Fibroblast of peridontal ligament (primary cell): Measurements from ENCODE around the gene IGF1R.

Experiments used
- DNase-seq: peaks from one replicate; pipeline ENCODE4 v3.0.0-alpha.2; 2010; ENCODE audit errors: extremely low read depth

IGF1R gene

DNA sequence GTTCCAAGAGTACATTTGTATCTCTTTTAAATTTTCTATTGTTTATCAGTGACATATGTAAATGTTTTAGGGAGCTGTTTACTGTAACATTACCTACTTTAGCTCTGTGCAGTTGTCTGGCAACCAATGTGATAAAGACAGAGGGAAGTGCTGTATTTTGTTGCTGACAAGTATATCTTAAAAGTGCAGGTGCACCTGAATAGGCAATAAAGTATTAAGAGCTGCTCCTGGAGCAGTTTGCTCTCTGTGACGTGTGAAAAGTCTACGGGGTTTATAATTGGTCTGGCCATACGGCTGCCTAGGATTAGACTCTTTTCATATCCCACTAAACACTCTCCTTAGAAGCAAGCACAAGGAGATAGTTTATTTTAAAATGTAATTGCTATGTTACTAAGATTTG, 178.3 kb downstream of the IGF1R start:
- DNase-seq = no peak

DNA sequence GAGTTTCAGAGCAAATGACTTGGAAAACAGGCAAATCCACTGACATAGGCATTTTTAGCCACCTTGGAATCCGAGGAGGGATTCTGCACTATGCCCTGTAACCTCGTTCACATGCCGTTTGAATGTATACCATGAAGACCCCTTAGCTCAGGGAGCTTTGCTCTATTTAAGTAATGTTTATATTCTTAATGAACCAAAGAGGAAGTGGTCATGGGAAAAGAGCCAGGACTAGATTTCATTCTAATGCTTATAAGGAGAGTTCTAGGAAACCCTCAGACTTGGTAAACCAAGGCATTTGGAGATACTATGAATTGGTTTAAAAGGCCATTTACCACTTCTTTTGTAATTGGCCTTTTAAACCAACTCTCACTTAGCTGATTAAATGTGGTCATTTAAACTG, 178.9 kb downstream of the IGF1R start:
- DNase-seq = no peak

DNA sequence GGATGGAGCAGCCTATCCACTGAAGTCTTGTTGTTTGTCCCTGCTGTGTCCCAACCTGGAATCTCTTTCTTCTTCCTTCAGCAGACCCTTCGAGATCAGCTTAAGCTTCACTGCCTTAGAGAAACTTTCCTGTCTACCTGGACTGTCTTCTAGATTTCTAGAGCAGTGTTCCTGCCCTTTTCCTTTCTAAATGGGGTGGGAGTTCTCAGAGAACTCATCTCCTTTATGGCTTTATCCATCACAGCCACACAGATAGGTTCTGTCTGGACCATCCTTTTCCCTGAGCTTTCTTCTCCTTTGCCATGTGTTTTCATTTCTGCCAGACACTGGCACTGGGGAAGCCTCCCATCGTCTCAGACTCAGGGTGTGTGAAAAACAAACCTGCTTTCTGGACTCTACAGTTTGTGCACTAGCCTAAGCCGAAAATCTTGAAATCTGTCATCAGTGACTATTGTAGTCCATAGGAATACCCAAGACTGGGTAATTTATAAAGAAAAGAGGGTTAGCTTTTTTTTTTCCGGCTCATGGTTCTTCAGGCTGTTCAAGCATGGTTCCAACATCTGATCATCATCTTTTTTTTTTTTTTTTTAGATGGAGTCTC, 181.8 kb downstream of the IGF1R start:
- DNase-seq = no peak

DNA sequence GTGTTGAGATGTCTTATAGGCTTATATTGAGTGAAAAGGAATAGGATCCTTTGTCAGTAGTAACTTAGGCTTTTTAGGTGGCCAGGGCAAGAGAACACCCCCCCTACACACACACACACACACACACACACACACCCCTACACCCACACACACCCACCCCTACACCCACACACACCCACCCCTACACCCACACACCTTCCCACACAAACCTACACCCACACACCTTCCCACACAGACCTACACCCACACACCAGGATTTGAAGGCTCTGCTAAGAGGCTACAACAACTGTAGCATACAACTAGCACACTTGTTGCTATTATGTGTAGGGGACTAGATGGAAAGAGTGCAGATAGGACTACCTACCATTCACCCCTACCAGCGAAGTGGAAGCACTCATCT, 186.6 kb downstream of the IGF1R start:
- no peak for DNase-seq

DNA sequence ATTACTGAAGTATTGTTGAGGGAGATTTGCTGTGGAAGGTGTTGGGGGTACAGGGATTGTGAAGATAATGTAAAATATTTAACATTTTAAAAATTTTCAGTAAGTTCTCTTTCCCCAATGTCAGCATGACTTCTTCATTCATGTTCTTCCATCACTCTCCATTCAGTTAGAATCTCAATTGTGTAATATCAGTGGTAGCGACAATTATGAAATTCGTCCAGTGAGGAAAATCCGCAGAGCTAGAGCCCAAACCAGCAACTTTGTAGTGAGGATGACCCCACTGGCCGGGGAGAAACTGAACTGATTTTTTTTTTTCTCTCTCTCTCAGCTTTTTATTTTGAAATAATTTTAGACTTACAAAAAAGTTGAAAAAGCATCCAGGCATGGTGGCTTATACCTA, 187.5 kb downstream of the IGF1R start:
- no peak for DNase-seq

DNA sequence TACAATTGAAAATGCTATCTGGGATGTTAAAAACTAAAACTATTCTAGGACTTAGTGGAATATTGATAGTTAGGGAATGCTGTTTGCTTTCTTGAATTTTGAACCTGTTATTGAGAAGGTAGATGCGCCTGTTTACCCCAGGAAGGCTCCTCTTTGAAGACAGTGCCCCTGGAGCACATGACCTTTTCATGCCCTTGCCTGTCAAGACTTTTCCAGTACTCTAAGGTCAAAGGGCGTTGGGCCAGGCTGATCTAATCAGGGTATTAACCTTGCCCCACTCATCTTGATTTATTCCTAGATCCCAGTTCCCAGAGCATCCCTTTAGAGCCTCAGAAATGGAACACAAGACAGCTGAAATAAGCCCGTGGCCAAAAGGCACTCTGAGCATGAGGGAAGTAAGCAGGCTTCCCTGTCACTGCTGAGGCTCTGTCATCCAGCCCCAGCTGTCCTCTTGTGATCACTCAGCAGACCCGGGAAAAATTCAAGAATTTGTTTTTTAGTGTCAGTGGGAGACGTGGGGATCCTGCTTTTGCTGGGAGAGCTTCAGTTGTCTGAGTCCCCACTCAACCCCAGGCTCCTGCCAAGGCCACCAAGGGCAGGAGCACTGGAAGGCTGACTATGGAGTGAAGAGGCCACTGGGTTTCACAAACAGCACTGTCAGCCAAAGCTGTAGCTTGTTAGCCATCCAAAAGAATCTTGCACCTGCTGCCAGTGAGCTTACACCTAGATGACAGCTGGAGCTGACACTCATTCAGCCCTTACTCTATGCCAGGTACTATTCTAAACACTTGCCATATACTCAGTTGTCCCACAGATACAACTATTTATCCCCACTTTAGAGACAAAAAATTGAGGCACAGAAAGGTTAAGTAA, 190.3 kb downstream of the IGF1R start:
- DNase-seq = no peak

DNA sequence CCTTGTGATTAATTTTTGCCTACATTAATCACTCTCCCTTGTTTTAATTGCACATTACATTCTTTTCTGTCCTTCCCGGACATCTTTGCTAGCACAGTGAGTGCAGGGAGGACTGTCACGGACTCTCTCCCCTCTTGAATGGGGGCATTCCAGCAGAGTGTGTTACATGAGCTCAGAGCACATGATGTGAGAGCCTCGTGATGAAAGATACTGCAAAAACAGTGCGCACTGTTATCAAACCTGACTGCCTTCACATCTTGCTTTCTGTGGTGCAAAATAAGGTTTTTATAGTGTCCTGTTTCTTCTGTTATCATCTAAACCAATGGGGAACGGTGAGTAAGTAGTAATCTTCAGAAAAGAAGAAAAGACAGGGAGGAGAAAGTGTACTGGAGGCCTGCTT, 191.7 kb downstream of the IGF1R start:
- DNase-seq = no peak

DNA sequence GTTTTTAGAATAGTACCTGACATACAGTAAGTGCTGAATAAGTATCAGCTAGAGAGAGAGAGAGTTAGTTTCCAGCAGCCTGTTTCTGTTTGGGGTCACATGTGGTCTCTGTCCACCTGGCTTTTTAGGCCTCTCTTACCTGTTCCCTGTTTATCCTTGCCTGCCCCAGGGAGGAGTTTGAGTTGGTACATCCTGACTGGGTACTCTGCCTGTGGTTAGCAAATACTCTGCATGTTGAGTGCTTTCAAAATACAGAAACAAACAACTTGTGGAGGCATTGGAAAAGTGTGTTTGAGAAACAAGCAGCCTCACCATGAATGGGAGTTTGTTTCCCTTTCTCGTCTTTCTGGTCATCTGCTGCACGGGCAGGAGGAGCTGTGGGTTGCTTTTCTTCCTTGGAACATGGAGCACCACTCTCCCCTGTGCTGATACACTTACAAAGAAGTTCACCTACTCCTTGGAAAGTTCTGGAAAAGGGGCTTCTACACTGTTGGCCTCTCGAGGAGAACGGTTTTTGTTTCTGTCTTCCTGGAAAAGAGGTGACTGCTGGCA, 193.2 kb downstream of the IGF1R start:
- no peak for DNase-seq

DNA sequence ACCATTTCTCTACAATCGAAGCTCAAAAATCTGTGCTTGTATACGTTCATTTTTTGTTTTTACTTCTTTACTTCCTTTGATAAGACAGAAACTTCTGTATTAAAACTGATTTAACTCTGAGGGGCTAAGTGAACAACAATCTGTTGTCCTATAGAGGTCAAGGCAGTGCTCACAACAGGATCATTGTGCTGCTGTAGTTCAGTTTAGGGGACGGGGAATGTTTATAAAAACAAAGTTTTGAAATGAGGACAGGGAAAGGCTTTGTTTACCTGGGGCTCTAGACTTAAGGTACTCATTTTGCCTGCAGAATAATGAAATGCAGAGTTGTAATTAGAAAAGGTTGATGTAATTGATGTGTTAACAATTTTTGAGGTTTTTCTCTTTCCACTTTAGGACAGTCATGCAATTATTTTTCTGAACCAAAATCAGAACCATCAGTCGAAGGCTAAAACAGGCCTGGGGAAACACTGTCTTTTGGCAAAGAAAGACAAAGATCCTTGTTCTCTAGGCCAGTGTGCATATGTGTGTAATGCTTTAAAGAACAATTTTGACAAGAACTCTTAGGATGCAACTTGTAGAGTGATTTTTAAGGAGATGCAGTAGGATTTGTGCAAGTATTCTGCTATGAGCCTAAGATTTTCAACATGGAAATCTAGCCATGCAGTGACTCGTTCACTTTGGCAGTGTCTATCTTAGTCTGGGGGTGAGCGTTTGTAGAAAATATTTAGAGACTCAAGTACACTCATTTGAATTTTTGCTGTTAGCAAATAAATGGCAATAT, 194.0 kb downstream of the IGF1R start:
- peak; percentile 79 for DNase-seq

DNA sequence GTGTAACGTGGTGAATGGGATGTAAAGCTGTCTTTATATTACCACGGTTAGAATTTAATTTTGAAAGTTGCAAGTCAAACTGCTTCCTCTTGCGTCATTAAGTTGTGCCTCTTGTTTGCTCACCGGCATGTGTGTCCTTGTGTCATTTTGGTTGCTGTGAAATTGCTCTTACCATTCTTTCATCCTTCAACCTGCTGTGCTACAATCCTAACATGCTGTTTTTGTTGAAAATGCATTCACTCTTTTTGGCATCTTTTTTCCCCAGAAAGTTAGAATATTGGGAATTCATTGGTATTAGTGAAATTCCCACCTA, 194.6 kb downstream of the IGF1R start:
- DNase-seq = no peak

DNA sequence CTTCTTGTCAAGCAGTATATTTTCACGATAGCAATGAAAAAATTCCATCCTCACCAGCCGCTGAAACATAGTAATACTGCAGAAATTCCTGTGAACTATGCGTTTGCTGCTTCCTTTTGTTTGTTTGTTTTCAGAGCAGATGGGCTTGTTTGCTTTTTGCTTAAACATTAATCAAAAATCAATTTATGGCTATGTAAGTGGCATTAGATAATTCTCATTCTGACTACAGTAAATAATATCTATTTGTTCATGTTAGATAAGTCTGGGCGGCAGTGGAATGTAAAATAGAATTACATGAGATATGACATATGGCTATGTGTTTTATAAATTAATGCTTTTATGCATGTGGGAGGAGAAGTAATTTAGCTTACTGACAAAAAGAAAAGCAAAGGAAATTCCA, 195.5 kb downstream of the IGF1R start:
- DNase-seq = no peak

DNA sequence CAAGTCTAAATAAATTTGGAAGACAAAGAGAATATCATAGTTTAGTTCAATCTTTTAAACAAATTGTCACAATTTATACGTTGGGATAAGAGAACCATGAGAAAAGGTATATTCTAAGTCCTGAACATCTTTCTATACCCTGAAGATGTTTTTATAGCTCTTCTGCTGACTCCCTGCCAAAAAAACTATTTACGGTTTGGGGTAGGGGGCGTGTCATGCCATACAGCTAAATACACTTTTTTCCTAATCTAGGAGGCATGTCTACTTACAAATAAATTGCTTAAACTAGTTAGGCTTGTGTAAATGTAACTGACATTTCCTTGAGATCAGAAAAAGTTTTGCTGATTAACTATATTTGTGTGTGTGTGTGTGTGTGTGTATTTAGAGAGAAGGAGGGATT, 195.9 kb downstream of the IGF1R start:
- DNase-seq = no peak

DNA sequence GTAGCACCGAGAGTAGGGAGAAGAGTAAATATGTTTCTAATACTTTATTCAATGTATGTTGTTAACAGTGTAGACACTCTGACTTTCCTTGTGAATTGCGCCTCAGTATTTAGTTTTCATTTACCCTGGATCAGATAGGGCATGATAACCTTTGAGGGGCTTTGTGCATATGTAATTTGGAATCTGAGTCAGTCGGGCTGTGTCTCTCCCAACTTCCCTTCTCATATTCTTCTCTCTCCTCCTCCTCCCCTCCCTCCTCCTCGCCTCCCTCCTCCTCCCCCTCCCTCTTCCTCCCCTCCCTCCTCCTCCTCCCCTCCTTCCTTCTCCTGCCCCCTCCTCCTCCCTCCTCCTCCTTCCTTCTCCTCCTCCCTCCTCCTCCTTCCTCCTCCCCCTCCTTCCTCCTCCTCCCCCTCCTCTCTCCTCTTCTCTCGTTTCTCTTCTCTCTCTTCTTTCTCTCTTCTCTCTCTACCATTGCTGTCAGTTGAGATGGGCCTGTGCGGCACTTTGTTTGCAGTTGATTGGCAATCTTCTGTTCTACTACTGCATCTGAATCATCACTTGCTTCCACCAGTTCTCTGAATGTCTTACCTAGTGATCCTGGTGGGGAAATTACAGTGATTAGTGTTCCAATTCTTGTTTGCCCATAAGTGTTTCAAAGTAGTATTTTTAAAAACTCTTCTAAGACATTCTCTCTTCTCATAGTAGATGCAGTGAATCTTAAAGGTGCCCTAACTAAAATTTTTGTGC, 197.0 kb downstream of the IGF1R start:
- DNase-seq = no peak

DNA sequence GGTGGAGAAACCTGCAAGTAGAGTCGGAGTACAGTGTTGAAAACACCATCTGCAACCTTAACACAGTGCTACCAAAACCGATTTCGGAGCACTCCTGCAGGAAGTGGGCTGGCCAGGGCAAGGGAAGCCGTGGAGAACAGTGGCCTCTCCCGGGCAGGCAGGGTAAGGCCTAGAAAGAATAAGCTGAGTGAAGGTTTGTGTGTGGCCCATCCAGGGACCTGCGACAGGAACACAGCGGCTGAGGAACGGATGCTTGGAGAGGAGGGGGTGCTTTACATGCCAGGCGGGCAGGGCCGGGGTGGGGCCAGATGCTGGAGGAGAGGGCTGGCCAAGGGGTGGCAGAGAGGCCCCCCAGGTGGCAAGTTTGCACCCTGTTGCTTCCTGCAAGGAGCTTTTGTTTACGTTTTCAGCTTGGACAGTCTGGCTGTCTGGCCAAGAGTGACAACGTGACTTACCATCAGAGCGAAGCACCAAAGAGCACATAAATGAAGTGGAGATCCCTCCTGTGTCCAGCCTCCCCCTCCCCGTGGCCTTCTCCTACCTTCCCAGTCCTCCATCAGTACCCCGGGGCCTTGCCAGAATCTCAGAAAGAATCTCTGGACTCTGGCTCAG, 202.7 kb downstream of the IGF1R start:
- DNase-seq = peak; percentile 73

DNA sequence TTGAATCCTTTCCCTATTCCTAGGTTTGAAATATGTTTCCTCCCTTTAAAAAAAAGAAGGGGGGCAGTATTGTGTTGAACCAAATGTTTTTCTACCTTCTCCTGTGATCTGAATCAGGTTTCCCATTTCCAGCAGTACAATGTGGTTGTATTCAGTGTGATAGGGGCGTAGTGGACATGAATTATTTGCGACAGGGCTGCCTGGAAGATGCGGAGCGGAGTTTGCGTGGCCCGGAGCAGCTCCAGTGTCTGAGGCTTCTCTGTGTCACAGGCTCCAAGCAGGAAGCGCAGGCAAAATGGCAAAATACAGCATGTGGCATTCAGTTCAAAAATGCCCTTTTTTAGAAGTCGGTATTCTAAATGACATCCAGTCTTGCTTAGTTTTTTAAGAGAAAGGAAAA, 204.8 kb downstream of the IGF1R start:
- DNase-seq = peak; percentile 94

DNA sequence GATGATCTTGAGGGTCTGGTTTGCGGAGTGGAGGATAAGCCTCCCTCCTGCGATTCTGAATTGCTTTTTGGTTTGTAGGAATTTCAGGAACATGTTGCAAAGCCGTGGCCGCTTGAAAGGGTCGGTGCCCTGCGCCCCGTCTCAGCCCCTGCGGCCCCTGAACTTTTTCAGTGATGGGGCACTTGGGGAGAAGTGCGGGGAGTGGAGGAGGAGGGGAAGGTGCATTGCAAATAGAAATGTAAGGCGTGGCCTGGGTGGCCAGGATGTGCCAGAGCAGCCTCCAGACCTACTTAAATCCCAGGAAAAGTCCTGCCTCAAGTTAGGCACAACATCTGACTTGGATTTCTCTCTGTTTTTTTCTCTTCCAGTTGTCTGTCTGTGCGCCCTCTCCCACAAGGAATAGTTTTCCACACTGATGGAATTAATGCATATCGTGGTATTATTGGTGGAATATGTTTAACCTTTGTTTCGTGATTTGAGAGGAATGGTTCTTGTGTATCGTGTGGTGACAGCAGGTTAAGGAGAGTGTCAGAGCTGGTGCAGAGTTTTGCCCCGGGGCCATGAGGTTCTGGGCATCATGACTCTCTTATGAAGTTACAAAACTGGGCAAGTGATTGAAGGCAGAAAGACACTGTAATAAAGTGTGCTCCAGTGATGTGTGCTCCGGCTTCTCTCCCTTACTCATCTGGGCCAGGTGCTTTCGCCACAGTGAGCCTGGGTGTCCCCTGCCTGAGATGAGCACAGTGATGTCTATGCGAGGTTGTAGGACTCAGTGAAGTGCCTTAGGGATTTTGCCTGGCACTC, 205.5 kb downstream of the IGF1R start:
- DNase-seq = peak; percentile 46

DNA sequence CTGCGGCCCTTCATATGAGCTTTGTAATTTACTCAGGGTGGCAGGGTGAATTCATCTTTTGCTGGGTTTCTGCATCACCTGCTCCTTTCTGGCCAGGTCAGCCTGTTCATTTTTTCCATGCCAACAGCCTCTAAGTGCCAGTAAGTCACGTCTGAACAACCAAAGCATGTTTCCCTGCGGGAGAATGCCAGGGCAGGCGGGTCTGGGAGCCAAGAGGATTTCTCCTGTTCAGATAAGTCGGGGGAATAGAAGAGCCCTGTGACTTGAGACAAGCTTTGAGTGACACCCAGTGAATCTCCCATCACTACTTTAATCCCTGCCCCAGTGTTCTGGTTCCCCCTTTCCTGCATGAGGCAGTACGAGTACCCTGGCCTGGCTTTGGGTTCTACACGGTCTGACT, 206.2 kb downstream of the IGF1R start:
- DNase-seq = no peak

DNA sequence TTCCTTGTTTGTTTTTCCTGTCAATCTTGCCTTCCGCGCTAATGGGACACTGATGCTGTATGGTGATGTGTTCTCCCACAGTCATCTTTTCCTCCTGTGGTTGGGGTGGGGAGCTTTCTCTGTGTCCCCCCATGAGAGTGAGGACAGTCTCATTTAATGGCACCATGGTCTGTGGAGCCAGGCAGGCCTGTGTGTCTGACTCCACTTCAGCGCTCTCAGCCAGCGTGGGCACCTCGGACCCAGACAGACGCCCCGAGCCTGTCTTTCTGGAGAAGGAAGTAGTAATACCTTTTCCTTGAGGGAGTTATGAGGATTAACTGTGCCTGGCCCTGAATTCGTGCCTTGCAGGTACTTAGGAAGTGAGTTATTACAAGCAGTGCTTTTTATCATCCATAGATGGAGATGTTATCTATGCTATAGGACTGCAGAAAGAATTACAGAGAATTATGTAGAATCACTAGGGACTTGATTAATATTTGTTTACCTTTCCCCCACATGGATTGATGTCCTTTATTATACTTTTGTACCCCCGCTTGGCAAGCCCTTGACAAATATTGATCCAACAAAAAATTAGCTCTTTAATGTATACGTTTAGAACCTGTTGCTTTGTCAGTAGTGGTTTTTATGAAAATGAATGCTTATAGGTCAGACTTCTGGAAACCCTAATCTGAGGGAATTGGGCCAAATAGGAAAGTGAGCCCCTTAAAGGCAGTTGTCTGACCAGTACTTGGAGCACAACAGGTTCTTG, 206.9 kb downstream of the IGF1R start:
- no peak for DNase-seq

DNA sequence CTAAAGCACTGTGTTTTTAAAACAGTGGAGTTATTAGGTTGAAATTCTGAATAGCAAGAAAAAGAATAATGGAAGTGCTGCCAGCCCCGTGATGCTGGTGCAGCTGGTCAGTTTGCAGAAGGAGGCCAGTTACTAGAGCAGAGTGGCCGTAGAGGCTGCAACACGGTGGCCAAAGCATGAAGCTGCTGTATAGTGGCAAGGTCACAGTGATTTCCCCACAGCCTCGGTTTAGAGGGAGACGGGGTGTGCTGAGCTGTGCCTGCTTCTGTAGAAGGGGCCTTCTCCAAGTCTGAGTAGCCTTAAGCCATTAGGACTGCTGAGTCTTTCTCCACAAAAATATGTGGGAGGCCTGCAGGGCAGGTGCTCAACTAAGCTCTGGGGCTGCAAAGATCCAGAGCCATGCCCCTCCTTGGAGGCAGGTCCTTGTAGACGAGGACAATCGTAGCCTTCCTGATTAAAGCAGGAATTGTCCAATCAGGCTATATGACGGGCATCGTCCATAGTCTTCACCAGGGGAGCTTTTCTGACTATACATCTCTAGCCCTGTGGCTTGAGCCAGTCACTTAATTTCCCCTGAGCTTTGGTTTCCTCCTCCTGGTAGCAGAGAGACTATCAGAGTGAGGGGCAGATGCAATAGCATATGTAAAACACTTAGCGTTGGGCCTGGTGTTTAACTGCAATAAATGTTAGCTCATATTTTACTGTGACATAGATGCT, 207.6 kb downstream of the IGF1R start:
- no peak for DNase-seq
